Sigmoid colon (tissue), 4 donors: ENCODE measurements around the gene LSM11.

ENCODE experiments used
- CTCF ChIP-seq, 4 experiments: fragments of 450-650 bp in 3 of 4; fragments of 200-600 bp in 1 of 4; IDR thresholded peaks; one replicate each; pipeline ENCODE4 v1.5.1; 2016 to 2019; ENCODE audit warnings: antibody characterized with exemption in 4 of 4, mild to moderate bottlenecking in 3 of 4, moderate library complexity in 2 of 4
- EP300 ChIP-seq, 4 donors: sonication (generic); formaldehyde crosslinking; IDR thresholded peaks; one replicate each; pipeline ENCODE4 v1.6.1; 2017; ENCODE audit warnings: antibody characterized with exemption in 4 of 4
- POLR2A ChIP-seq, 2 donors: fragments of 450-650 bp; IDR thresholded peaks; one replicate each; pipeline ENCODE4 v1.6.1; 2016; ENCODE audit warnings: antibody characterized with exemption in 2 of 2, mild to moderate bottlenecking in 2 of 2, moderate library complexity in 2 of 2
- POLR2AphosphoS5 ChIP-seq, 4 donors: sonication (generic); formaldehyde crosslinking; IDR thresholded peaks; one replicate each; pipeline ENCODE4 v1.6.1; 2017; ENCODE audit warnings: antibody characterized with exemption in 4 of 4

GRCh38 chr5:157748760-157749461 lies 5.4 kb downstream of the LSM11 start:
- no peak for TF ChIP-seq CTCF (IDR thresholded peaks at IDR 0.05)
- no peak for TF ChIP-seq EP300 (IDR thresholded peaks at IDR 0.05)
- peak in 1 of 4 donors; percentile 8 for TF ChIP-seq POLR2AphosphoS5 (IDR thresholded peaks at IDR 0.05)
- TF ChIP-seq POLR2A (IDR thresholded peaks at IDR 0.05): no peak
